ENCODE results near the gene PDGFA. TPM values are rescaled to one million over a fixed set of nuclear protein-coding genes. Genes with fewer than 3 reads are reported as not detected.

The PDGFA gene
- total RNA-seq, 1 donor from 2014 or later: 100 TPM

DNA sequence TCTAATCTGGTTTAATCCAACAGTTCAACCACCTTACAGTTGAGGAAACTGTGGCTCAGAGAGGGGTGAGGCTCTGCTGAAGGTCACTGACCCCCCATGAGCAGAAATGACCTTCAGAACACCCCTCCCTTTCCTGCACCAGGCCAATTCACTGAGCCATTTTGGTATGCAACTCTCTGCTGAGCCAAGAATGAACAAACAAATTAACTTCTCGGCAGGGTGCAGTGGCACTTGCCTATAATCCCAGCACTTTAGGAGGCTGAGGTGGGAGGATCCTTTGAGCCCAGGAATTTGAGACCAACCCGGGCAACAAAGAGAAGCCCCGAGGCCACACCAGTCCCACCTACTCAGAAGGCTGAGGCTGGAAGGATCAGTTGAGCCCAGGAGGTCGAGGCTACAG lies 29.8 kb downstream of the PDGFA start:
- DNase-seq: no peak

- no peak for DNase-seq
Measured at GRCh38 chr7:486216-486743, 33.4 kb downstream of the PDGFA start.

DNA sequence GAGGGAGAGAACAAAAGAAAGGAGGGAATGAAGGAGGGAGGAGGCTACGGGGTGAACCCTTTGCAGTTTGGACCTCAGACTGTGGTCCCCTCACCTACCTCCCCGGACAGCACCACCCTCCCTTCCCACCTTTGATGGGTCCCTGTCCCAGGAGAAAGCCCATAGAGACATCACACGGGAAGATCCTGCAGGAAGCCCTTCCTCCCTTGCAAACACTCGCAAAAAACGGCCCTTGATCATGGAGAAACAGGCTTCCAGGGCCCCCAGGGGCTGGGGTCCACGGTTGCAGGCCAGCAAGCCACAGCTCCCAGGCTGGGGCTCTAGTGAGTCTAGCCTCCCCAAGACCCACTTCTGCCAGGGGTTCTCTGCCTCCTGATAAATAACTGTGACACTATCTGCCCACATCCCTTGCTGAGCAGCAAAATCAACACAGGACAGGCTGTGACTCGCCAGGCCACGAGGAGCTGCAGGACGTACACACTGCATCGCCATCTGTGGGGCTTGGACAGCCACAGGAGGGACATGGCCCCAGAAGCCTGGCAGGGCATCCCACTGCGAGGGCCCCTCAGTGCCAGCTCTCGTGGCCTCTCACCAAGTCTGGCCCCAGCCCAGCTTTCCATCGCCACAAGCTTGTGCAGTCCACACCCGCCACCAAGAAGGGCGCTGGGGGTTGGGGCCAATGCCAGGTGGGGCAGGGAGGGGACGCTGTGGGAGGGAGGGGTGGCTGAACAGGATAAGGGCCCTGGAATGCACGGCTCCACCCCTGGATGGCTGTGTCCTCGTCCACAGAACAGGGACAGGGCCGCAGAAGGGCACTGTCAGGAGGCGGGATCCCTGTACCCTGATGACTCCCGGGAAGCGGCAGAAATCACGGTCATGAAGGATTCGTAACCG lies 34.2 kb downstream of the PDGFA start:
- no peak for DNase-seq

- DNase-seq: no peak
Measured at GRCh38 chr7:484356-485101, 35.1 kb downstream of the PDGFA start.

DNA sequence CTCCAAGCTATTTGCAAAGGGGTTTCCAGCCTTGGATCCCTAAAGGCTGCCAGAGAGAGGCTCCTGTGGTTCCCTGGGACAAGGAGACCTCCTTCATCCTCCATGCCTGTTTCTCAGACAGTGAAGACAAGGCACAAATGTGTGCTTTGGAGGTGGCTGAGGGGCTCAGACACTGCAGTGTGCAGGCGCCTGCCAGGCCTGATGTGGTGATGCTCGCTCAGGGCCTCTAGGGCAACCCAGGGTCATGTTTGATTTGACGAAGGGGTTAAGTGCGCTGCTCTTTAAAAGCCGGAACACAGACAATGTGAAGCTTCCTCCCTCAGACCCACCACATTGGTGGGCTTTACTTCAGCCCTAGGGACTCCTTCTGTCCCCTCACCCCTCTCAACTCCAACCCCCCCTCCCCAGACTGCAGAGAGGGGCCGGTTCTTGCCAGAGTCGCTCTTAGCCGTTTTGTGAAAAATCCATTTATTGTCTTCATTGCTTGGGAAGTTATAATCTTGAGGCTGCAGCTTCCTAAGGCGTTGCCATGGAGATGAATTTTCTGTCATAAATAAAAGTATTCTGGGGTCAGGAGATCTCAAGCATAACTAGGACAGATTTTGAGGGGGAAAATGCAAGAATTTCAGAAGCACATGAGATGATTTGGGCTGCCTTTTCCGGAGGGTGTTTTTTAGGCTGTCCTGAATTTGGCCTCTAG lies 35.8 kb downstream of the PDGFA start:
- DNase-seq: no peak

DNA sequence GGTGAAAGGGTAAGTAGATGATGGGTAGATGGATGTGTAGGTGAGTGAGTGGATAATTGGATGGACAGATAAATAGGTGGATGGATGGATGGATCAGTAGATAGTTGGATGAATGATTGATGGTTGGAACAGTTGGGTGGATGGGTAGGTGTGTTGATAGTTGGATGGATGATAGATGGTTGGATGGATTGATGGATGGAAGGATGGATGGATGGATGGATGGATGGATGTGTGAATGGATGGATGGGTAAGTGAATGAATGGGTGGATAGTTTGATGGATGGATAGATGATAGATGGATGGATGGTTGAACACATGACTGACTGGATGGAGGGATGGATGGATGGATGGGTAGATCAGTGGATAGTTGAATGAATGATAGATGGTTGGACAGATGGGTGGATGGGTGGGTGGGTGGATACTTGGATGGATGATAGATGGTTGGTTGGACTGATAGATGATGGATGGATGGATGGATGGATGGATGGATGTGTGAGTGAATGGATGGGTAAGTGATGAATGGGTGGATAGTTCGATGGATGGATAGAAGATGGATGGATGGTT lies 37.0 kb downstream of the PDGFA start:
- no peak for DNase-seq

DNA sequence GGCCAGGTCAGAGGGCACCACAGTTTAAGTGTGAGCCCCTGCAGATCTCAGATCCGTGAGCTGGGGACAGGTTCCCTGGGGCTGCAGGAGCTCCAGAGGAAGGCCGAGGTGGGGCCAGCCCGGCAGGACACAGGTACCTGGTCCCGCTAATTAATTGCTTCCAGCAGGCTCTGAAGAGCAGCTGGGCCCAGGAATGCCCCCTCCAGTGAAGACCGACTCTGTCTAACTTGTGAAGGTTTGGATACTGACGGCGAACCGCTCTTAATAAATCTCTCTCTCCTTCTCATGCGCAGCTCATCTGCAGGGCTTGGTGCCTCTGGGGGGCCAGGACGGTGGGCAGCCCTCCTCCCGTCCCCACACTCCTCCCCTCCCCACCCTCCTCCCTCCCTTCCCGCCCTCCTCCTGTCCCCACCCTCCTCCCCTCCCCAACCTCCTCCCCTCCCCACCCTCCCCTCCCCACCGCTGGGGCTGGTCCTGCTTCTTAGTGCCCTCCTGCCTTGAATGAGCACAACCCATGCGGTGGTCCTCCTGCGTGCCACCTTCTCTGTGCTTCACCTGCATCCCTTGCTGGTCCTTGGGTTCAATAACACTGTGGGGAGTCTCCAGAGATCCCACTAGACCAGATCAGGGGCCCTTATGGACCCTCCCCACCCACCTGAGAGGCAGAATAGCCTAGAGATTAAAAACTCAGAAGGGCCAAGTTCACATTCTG lies 38.3 kb downstream of the PDGFA start:
- no peak for DNase-seq

- DNase-seq: no peak
Measured at GRCh38 chr7:480531-481218, 39.0 kb downstream of the PDGFA start.

GRCh38 chr7:479948-480499 lies 39.6 kb downstream of the PDGFA start:
- no peak for DNase-seq

DNA sequence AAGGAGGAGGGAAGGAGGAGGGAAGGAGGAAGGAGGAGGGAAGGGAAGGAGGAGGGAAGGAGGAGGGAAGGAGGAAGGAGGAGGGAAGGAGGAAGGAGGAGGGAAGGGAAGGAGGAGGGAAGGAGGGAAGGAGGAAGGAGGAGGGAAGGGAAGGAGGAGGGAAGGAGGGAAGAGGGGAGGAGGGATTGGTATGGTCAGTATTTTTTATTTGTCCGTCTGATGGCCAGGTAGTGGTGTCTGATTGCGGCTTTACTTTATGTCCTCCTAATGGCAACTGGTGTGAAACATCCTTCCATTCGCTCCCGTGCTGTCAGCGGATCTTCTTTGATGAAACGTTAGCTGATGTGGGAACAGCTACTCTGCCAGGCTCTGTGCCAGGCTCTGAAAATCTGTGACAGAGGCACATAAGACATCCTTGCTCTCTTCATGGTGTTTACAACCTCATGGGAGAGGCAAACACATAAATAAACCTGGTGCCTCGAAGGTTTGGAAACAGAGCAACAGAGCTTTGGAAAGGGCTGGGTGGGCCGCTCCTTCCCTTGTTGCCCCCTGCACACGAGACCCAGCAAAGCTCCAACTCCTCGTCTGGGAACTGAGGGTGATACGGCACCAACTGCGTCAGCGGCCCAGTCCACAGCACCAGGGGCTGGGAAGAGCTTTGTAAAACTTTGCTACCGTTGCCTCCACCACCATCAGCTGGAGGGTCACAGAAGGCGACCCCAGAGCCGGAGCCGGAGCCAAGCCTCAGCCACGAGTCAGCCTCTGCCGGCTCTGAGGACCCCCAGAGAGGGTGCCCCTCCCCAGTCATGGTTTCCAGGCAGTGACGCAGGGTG lies 40.3 kb downstream of the PDGFA start:
- DNase-seq: no peak

DNA sequence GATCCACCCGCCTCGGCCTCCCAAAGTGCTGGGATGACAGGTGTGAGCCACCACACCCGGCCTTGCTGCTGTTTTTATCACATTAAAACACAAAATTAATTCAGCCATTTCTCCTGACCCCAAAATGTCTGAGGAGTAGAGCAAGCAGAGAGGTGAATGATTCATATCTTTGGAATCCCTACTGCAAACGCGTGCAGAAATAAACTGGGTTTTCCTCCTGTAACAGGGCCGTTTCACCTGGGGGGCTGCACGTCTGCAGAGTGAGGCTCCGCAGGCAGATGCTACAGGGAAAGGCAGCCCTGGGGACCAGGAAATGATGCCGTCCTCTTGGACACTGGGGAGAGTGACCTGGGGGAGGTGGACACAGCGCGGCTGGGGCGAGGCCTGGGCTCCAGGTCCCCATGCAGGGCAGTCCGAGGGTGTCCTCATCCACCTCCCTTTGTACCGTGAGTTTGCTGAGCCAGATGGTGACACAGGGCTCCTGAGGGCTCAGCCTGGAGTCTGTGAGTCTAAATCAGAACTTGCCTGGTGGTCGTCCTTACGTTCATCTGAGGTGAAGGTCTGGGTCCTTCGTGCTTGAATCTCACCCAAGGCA lies 41.9 kb downstream of the PDGFA start:
- DNase-seq: no peak

DNA sequence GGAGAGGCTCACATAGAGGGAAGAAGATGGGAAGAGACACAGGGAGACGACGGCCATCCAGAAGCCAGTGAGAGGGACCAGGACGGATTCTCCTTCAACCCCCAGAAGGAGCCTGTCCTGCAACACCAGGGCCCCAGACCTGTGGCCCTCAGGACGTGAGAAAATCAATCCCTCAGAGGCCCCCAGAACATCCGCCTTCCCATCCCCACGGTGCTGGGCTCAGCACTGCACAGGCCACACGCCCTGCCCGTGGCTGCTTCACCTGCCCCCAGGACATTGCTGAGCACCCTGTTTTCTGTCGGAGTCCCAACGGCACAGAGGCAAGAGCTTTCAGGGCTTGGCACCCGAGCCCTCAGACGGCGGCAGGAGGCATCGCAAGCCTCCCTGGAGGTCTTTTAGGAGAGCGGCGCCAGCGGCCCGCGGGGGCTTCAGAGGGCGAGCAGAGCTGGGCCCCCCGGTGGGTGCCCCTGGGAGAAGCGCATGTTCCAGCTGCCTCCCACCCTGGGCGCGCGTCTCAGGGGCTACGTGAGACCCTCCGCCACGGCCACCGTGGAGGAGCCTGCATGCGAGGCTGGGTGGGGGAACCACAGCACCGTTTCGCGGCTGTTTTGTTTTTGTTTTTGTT lies 42.8 kb downstream of the PDGFA start:
- DNase-seq: no peak

DNA sequence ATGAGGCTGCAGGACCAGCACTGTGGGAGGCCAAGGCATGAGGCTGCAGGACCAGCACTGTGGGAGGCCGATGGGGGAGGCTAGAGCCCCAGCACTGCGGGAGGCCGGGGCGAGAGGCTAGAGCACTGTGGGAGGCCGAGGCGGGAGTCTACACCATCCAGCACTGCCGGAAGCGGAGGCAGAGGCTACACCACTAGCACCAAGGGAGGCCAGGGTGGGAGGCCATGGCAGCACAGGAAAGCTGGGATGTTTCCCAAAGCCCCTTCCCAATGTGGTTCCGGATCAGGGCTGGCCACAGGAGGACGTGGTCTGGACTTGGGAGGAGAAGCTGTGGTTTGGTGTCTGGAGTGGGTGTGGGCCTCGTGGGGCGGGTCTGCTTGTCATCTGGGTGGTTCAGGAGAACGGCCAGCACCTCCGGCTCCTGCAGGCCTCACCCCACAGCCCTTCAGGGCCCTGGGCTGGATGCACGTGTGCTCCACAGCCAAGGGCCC lies 43.6 kb downstream of the PDGFA start:
- DNase-seq: no peak

GRCh38 chr7:475425-475728 lies 44.3 kb downstream of the PDGFA start:
- no peak for DNase-seq

DNA sequence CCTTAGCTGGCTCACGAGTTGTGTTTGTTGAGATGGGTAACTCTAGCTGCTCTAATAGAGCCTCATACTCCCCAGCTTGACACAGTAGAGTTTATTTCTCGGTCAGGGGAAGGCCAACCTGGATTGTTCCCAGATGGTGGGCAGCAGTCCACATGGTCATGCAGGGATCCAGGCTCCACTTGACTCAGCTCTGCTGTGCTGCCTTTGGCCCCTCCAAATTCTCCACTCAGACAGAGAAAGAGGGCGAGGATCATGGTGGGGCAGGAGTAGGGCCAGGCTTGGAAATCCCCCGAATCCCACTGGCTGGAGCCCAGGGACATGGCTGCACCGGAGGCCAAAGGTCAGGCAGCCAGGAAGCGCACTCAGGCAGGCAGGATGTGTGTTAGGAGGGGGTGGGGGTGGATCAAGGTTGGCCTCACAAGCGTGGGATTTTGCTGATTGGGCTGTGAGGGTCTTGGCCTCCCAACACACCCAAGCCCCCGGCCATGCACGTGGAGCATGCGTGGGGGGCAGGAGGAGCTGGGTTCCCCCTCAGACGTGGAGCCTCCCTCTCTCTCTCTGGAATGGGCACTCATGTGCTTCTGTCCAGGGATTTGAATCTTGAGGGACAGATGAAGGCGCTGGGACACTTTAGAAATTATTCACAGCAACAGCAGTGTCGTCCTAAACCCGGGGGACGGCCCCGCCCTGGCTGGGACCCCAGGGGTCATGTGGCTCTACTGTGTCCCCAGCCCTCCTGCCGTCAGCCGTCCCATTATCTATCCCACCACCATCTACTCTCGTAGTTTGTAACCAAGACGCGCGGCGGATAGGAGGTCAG lies 44.8 kb downstream of the PDGFA start:
- DNase-seq: peak; percentile 37

- no peak for DNase-seq
Measured at GRCh38 chr7:473870-474604, 45.6 kb downstream of the PDGFA start.

DNA sequence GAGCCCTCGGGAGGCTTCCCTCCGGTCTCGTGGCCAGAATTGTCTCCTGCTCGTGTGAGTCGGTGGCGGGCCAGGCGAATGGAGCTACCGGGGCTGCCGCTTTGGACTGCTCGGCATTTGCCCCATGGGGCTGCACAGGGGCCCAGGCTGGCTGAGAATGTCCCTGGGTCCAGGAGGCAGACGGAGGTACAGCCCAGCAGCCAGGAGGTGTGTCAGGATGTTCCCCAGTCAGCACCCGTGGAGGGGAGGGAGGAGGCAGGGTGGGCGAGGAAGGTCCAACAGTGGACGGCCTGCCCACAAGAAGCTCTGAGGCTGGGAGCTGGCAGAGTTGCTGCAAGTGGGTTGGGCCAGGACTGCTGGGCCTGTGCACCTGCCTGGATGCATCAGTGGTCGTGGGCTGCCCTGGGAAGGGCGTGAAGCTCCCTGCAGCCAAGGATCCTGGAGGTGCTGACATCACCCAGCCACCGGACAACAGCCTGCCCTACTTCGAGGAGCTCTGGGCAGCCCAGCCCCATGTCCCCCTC lies 46.4 kb downstream of the PDGFA start:
- DNase-seq: no peak

DNA sequence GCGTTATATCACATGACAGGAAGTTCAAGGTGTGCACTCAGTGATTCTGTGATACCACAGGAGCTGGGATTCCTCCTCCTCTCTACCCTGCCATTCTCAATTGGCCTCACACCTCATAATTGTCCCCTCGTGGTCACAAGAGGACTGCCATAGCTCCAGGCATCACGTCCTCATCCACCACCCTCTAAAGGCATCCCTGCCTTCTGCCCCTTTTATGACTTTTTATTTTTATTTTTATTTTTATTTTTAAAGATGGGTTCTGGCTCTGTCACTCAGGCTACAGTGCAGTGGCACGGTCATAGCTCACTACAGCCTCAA lies 47.0 kb downstream of the PDGFA start:
- no peak for DNase-seq

All from dermis blood vessel endothelial cell (primary cell).